ENCODE measurements around the gene SRD5A3. TPM values are rescaled to one million over a fixed set of nuclear protein-coding genes. Genes with fewer than 3 reads are reported as not detected.

The SRD5A3 gene
- total RNA-seq, 4 donors from 2014 or later = 9.3 to 24.8 (median 17.1) TPM

DNA sequence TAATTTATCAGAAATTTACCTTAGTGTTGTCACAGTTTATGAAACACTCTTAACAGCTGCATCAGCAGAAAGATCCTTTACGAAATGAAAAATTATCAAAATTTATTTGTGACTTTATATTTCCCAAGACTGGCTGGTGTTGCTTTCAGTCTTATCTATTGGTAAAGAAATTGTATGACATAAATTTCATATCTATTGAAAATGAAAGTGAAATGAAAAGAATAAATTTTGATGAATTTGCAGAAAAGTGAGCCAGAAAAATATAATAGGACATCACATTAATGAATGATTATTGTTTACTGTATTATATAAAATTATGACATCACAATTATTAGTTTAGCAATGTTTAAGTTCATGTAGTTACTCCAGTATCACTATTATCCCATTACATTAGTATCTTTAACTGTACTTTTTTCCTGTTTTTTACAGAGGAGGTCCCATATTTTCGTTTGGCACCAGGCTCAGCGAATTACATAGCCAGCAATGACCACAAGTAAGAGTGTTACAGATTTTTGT lies 36.5 kb downstream of the SRD5A3 start:
- WGBS = 91% methylated on average over 3 of the region's 3 CpGs
- Histone ChIP-seq H3K27ac (no peak overlapping the region), H3K9me3 (no peaks in the 10 kb centered on the region), H3K27me3 (no peaks in the 10 kb centered on the region), H3K4me3 (no peak overlapping the region), H3K4me1 (peaks cover 4% of the 10 kb centered on the region), H3K36me3 (no peaks in the 10 kb centered on the region)
- DNase-seq (ENCODE audit: low spot score in 2 of 2) = no peak
- no peak for TF ChIP-seq EP300 (IDR thresholded peaks at IDR 0.05)
- TF ChIP-seq, protein P1, sequence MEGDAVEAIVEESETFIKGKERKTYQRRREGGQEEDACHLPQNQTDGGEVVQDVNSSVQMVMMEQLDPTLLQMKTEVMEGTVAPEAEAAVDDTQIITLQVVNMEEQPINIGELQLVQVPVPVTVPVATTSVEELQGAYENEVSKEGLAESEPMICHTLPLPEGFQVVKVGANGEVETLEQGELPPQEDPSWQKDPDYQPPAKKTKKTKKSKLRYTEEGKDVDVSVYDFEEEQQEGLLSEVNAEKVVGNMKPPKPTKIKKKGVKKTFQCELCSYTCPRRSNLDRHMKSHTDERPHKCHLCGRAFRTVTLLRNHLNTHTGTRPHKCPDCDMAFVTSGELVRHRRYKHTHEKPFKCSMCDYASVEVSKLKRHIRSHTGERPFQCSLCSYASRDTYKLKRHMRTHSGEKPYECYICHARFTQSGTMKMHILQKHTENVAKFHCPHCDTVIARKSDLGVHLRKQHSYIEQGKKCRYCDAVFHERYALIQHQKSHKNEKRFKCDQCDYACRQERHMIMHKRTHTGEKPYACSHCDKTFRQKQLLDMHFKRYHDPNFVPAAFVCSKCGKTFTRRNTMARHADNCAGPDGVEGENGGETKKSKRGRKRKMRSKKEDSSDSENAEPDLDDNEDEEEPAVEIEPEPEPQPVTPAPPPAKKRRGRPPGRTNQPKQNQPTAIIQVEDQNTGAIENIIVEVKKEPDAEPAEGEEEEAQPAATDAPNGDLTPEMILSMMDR (IDR thresholded peaks at IDR 0.05) = no peak

DNA sequence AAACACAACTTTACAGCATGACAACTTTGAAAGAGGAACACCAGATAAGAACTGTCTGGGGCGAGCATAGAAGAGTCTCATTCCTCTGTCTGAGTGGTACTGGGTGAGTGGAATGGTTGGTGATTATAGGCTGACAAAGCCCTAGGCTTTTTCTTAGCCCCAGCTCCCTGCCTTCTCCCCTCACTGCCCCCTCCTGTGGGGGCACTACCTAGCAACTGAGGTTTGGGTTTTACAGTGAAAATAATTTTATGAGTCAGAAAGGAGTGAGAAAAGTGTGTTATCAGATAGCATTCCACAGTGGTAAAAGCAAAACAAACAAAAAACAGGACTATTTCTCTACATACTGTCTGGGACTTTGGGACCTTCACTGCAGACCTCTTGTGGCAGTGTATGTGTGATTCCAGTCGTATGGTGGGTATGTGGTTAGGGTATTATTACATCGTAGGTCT lies 39.2 kb downstream of the SRD5A3 start:
- Histone ChIP-seq H3K4me3 (no peak overlapping the region), H3K27ac (no peak overlapping the region), H3K27me3 (no peaks in the 10 kb centered on the region), H3K4me1 (no peaks in the 10 kb centered on the region), H3K36me3 (no peaks in the 10 kb centered on the region), H3K9me3 (no peaks in the 10 kb centered on the region)
- 90% methylated on average over 3 of the region's 3 CpGs for WGBS
- no peak for TF ChIP-seq POLR2AphosphoS5 (IDR thresholded peaks at IDR 0.05)
- no peak for TF ChIP-seq POLR2A (IDR thresholded peaks at IDR 0.05)
- no peak for TF ChIP-seq EP300 (IDR thresholded peaks at IDR 0.05)
- TF ChIP-seq, protein P1 (IDR thresholded peaks at IDR 0.05) = no peak
- no peak for DNase-seq (ENCODE audit: low spot score in 2 of 2)

DNA sequence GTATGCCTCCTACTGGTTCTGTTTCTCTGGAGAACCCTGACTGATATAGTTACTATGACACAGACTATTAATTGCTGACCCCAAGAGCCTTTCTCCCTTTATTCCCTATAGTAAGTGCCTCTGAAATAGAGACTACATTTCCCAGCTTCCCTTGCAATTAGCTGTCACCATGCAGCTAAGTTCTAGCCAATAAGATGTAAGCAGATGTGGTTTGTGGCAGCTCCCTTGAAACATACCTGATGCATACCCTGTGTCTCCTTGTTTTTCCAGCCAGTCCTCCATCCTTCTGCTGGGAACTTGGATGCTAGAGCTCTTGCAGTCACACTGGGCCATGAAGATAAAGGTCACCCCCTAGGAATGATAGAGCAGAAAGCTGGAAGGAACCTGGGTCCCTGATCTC lies 40.0 kb downstream of the SRD5A3 start:
- DNase-seq (ENCODE audit: low spot score in 2 of 2) = no peak

DNA sequence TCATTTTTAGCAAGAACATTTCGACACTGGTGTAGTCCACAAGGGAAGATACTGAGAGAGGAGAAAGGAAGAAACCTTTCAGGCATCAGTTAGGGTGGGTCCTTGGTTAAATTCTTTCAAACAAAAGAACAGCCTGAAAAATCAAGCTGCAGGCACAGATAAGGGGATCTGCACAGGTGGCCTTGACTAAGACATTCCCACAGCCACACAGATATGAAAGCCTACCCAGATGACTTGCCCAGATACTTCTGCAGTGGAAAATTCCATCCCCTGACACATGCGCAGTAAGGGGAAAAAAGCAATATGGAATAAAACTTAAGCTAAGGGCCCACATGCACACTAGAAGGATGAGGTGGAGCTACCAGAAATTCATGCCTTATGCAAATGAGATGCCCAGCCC lies 40.8 kb downstream of the SRD5A3 start:
- Histone ChIP-seq H3K36me3 (no peaks in the 10 kb centered on the region), H3K9me3 (no peaks in the 10 kb centered on the region), H3K27me3 (no peaks in the 10 kb centered on the region), H3K4me1 (no peaks in the 10 kb centered on the region), H3K4me3 (no peak overlapping the region), H3K27ac (no peak overlapping the region)
- TF ChIP-seq, protein P1 (IDR thresholded peaks at IDR 0.05) = no peak
- TF ChIP-seq POLR2AphosphoS5 (IDR thresholded peaks at IDR 0.05) (no peak), EP300 (IDR thresholded peaks at IDR 0.05) (no peak), POLR2A (IDR thresholded peaks at IDR 0.05) (no peak)
- DNase-seq (ENCODE audit: low spot score in 2 of 2) = no peak
- WGBS = 88% methylated on average over 2 of the region's 2 CpGs

More for the DNA sequence above, 40.0 kb downstream of the SRD5A3 start:
- no peak for TF ChIP-seq POLR2A (IDR thresholded peaks at IDR 0.05)
- Histone ChIP-seq H3K4me1 (no peaks in the 10 kb centered on the region), H3K4me3 (no peak overlapping the region), H3K27me3 (no peaks in the 10 kb centered on the region), H3K36me3 (no peaks in the 10 kb centered on the region), H3K9me3 (no peaks in the 10 kb centered on the region), H3K27ac (no peak overlapping the region)

DNA sequence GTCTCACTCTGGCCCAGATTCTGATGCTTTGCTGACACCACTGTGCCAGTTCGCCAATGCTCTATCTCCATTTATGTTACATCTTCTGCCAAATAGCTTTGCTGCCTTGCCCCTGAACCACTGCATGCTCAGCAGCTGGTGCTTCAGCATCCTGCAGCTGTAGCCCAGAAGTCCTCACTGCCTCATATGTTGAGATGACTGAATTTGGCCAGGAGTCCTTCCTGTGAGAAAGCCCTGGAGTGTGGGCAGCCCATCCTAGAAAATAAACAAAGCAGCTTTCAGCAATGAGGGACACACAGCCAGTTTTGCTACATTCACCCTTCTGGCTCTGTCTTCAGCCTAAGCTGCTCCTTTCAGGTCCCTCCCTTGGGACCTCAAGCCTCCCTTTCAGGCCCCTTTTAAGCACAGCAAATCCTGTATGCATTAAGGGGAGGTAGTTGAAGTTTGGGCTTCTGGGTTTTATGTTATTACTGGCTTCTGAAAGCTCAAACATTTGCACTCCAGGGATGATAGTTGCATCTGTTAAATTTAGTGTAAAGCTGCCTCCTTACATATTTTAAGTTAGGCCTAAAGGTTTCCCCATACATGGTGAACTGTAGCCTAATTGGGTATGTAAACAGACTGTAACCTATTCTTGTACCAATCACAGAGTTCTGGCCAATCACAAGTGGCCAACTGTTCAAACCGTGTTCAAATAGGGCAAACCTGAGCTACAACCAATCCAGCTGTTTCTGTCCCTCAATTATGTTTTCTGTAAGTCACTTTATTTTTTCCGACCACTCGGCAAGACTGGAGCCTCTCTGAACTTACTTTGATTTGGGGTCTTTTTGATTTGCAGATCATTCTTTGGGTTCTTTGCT lies 47.6 kb downstream of the SRD5A3 start:
- Histone ChIP-seq H3K27ac (no peak overlapping the region), H3K4me3 (no peak overlapping the region), H3K36me3 (no peaks in the 10 kb centered on the region), H3K9me3 (no peaks in the 10 kb centered on the region), H3K4me1 (peaks cover 23% of the 10 kb centered on the region), H3K27me3 (no peaks in the 10 kb centered on the region)
- 94% methylated on average over 3 of the region's 4 CpGs for WGBS
- TF ChIP-seq POLR2AphosphoS5 (IDR thresholded peaks at IDR 0.05) = no peak
- no peak for TF ChIP-seq EP300 (IDR thresholded peaks at IDR 0.05)
- TF ChIP-seq, protein P1 (IDR thresholded peaks at IDR 0.05) = no peak
- no peak for TF ChIP-seq POLR2A (IDR thresholded peaks at IDR 0.05)
- DNase-seq (ENCODE audit: low spot score in 2 of 2) = no peak

All from suprapubic skin (tissue), 4 donors.